Coronary artery (tissue), 2 donors: ENCODE data around the gene ZNF74.

Experiments
- DNase-seq: peaks from one replicate; pipeline ENCODE4 v3.0.0-alpha.2; 2017; ENCODE audit warnings: low spot score
- H3K27ac ChIP-seq, 2 donors: fragments of 200-600 bp; sonication (generic); one replicate each; pipeline ENCODE4 v1.5.1; 2016 to 2019
- H3K4me3 ChIP-seq: fragments of 200-600 bp; sonication (generic); 2 replicates; pipeline ENCODE4 v1.5.1; 2016; ENCODE audit warnings: mild to moderate bottlenecking, moderate library complexity
- CTCF ChIP-seq: fragments of 200-600 bp; sonication (generic); IDR thresholded peaks from one replicate; pipeline ENCODE4 v1.5.1; 2019; ENCODE audit warnings: antibody characterized with exemption

Gene ZNF74

GRCh38 chr22:20425566-20426258 lies 31.8 kb downstream of the ZNF74 start:
- no peak for TF ChIP-seq CTCF
- no peak for DNase-seq
- Histone ChIP-seq H3K27ac (no peak overlapping the region), H3K4me3 (peak overlapping the region; percentile 1)

DNA sequence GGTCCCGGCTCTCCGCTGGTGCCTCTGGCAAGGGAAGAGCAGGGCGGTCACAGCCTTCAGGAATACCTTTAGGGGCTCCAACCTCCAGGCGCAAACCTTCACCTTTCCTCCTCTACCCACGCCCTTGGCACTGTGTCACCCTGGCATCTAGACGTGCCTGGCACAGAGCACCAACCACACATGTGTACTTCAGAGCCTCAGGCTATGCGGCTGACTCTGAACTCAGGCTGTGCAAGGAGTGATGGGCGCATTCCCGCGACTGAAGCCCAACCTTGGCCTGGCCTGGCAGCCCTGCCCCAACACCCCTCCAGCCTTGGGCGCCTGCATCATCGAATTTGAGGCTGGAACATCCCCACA lies 32.3 kb downstream of the ZNF74 start:
- Histone ChIP-seq H3K4me3 (no peak overlapping the region), H3K27ac (no peak overlapping the region)
- no peak for DNase-seq
- TF ChIP-seq CTCF = no peak

- no peak for DNase-seq
- Histone ChIP-seq H3K4me3 (no peak overlapping the region), H3K27ac (no peak overlapping the region)
- TF ChIP-seq CTCF = no peak
Observed at GRCh38 chr22:20427104-20427944, 33.4 kb downstream of the ZNF74 start.

GRCh38 chr22:20427945-20428417 lies 34.0 kb downstream of the ZNF74 start:
- no peak for TF ChIP-seq CTCF
- Histone ChIP-seq H3K27ac (no peak overlapping the region), H3K4me3 (no peak overlapping the region)
- DNase-seq = no peak

GRCh38 chr22:20428496-20429253 lies 34.7 kb downstream of the ZNF74 start:
- no peak for DNase-seq
- no peak overlapping the region for H3K27ac ChIP-seq
- H3K4me3 ChIP-seq = peak overlapping the region; percentile 7
- TF ChIP-seq CTCF = no peak

GRCh38 chr22:20429254-20430100 lies 35.5 kb downstream of the ZNF74 start:
- H3K4me3 ChIP-seq = peak overlapping the region; percentile 58
- no peak for TF ChIP-seq CTCF
- no peak for DNase-seq
- H3K27ac ChIP-seq = no peak overlapping the region
